HEK293 (cell line): Measurements from ENCODE around the gene CACNA1F.
A peak's percentile ranks its signal among the peaks of the same experiment; 100 is the strongest.

Source experiments
- CTCF ChIA-PET: fragments of 350-600 bp; formaldehyde crosslinking; extraction: SDS; loops from one replicate; lab custom pipeline; 2021; ENCODE audit warnings: antibody characterized with exemption; lab: Yijun Ruan, JAX
- POLR2A ChIA-PET: fragments of 300-600 bp; formaldehyde crosslinking; extraction: SDS; loops from one replicate; lab custom pipeline; 2020; ENCODE audit warnings: antibody characterized with exemption, inconsistent platforms; lab: Yijun Ruan, JAX
- H3K27ac ChIP-seq: fragments of 200-500 bp; sonication (Bioruptor generic); 2 replicates; pipeline ENCODE4 v1.5.1; 2014; ENCODE audit warnings: low read depth, low read length, control low read depth, inconsistent platforms; ENCODE audit errors: extremely low read depth
- H3K36me3 ChIP-seq, 2 experiments: fragments of 200-500 bp in 1 of 2; sonication (Bioruptor generic) in 1 of 2; 1 replicate in 1 of 2; 2 replicates in 1 of 2; pipeline ENCODE4 v1.5.1; 2014 to 2017; ENCODE audit warnings: inconsistent platforms in 2 of 2, low read length in 2 of 2; ENCODE audit not compliant: control insufficient read depth in 2 of 2, insufficient read depth in 1 of 2
- H3K4me1 ChIP-seq: fragments of 200-500 bp; sonication (Bioruptor generic); 2 replicates; pipeline ENCODE4 v1.5.1; 2014; ENCODE audit warnings: mild to moderate bottlenecking, low read length, inconsistent platforms; ENCODE audit not compliant: control insufficient read depth, insufficient read depth
- H3K4me3 ChIP-seq: 2 replicates; pipeline ENCODE4 v1.5.1; 2011; ENCODE audit warnings: low read depth, mild to moderate bottlenecking, control low read depth, low read length, moderate library complexity
- H3K9me3 ChIP-seq: fragments of 200-500 bp; sonication (Bioruptor generic); 2 replicates; pipeline ENCODE4 v1.5.1; 2014; ENCODE audit warnings: low read depth, low read length, inconsistent platforms; ENCODE audit not compliant: control insufficient read depth, insufficient read depth
- ATF2 ChIP-seq: fragments of 450-650 bp; formaldehyde crosslinking; IDR thresholded peaks from 2 replicates; pipeline ENCODE4 v1.5.1; 2016; ENCODE audit warnings: missing biosample characterization, missing genetic modification characterization, low read depth
- ELK4 ChIP-seq: IDR thresholded peaks from 2 replicates; pipeline ENCODE4 v1.6.1; 2011; ENCODE audit warnings: mild to moderate bottlenecking, low read depth, low read length, borderline replicate concordance
- GLIS1 ChIP-seq: fragments of 450-650 bp; formaldehyde crosslinking; IDR thresholded peaks from 2 replicates; pipeline ENCODE4 v1.5.1; 2016; ENCODE audit warnings: missing biosample characterization, missing genetic modification characterization
- GLIS2 ChIP-seq: fragments of 450-650 bp; formaldehyde crosslinking; IDR thresholded peaks from 2 replicates; pipeline ENCODE4 v1.5.1; 2016; ENCODE audit warnings: missing biosample characterization, missing genetic modification characterization
- HIC1 ChIP-seq: fragments of 450-650 bp; formaldehyde crosslinking; IDR thresholded peaks from 2 replicates; pipeline ENCODE4 v1.5.1; 2016; ENCODE audit warnings: missing biosample characterization, missing genetic modification characterization
- KLF10 ChIP-seq: fragments of 450-650 bp; IDR thresholded peaks from 2 replicates; pipeline ENCODE4 v1.5.1; 2018; ENCODE audit warnings: missing biosample characterization, mild to moderate bottlenecking, missing genetic modification characterization
- PRDM1 ChIP-seq: fragments of 450-650 bp; formaldehyde crosslinking; IDR thresholded peaks from 2 replicates; pipeline ENCODE4; 2016; ENCODE audit warnings: missing biosample characterization, missing genetic modification characterization
- PRDM10 ChIP-seq: fragments of 450-650 bp; formaldehyde crosslinking; IDR thresholded peaks from 2 replicates; pipeline ENCODE4 v1.5.1; 2016; ENCODE audit warnings: missing biosample characterization, missing genetic modification characterization
- PRDM4 ChIP-seq: fragments of 450-650 bp; formaldehyde crosslinking; IDR thresholded peaks from 2 replicates; pipeline ENCODE4 v1.5.1; 2017; ENCODE audit warnings: missing biosample characterization, missing genetic modification characterization
- SP2 ChIP-seq: fragments of 450-650 bp; formaldehyde crosslinking; IDR thresholded peaks from 2 replicates; pipeline ENCODE4 v1.5.1; 2016; ENCODE audit warnings: missing biosample characterization, missing genetic modification characterization
- SP7 ChIP-seq: fragments of 450-650 bp; formaldehyde crosslinking; IDR thresholded peaks from 2 replicates; pipeline ENCODE4 v1.5.1; 2016; ENCODE audit warnings: missing biosample characterization, missing genetic modification characterization
- ZBTB21 ChIP-seq: fragments of 450-650 bp; formaldehyde crosslinking; IDR thresholded peaks from 2 replicates; pipeline ENCODE4 v1.5.1; 2017; ENCODE audit warnings: missing biosample characterization, missing genetic modification characterization
- ZFHX2 ChIP-seq: fragments of 450-650 bp; formaldehyde crosslinking; conservative IDR thresholded peaks from 2 replicates; pipeline ENCODE4 v1.5.1; 2016; ENCODE audit warnings: missing biosample characterization, missing genetic modification characterization
- ZIC2 ChIP-seq: fragments of 450-650 bp; formaldehyde crosslinking; IDR thresholded peaks from 2 replicates; pipeline ENCODE4 v1.5.1; 2016; ENCODE audit warnings: missing biosample characterization, missing genetic modification characterization
- ZNF157 ChIP-seq: fragments of 450-650 bp; formaldehyde crosslinking; IDR thresholded peaks from 2 replicates; pipeline ENCODE4 v1.5.1; 2016; ENCODE audit warnings: missing biosample characterization, missing genetic modification characterization
- ZNF175 ChIP-seq: fragments of 450-650 bp; formaldehyde crosslinking; IDR thresholded peaks from 2 replicates; pipeline ENCODE4 v1.5.1; 2016; ENCODE audit warnings: missing biosample characterization, missing genetic modification characterization
- ZNF2 ChIP-seq: fragments of 450-650 bp; formaldehyde crosslinking; IDR thresholded peaks from 2 replicates; pipeline ENCODE4 v1.5.1; 2016; ENCODE audit warnings: missing biosample characterization, missing genetic modification characterization
- ZNF324 ChIP-seq: fragments of 450-650 bp; formaldehyde crosslinking; IDR thresholded peaks from 2 replicates; pipeline ENCODE4 v1.5.1; 2016; ENCODE audit warnings: missing biosample characterization, missing genetic modification characterization
- ZNF548 ChIP-seq: fragments of 450-650 bp; formaldehyde crosslinking; IDR thresholded peaks from 2 replicates; pipeline ENCODE4 v1.5.1; 2016; ENCODE audit warnings: missing biosample characterization, missing genetic modification characterization

CACNA1F gene

GRCh38 chrX:49198540-49199314 is 34.4 kb downstream of the CACNA1F start:
- ChIA-PET CTCF (no interaction called here), POLR2A (interaction anchor here (1.0 kb wide), 1 partner anchor 8 kb away, joined by 4 read pairs; no protein-coding TSS in a partner anchor)
- Histone ChIP-seq H3K36me3 (no peaks in the 10 kb centered on the region), H3K4me1 (no peaks in the 10 kb centered on the region), H3K4me3 (no peak overlapping the region), H3K27ac (no peak overlapping the region), H3K9me3 (no peaks in the 10 kb centered on the region)
- TF ChIP-seq SP7 (tag by site-specific recombination) (0 out of 2 replicates have a peak, but pooled peaks have one; percentile 30), ZIC2 (tag by site-specific recombination) (peak; percentile 38; the same call in 1 of the 2 replicates), ZFHX2 (tag by site-specific recombination) (peak; percentile 48), ATF2 (tag by site-specific recombination) (no peak), GLIS1 (tag by site-specific recombination) (no peak), ZNF2 (tag by site-specific recombination) (no peak), ZNF324 (tag by site-specific recombination) (no peak), HIC1 (tag by site-specific recombination) (0 out of 2 replicates have a peak, but pooled peaks have one; percentile 9), KLF10 (tag by site-specific recombination) (no peak), GLIS2 (peak; percentile 25; the same call in 1 of the 2 replicates), ZBTB21 (tag by site-specific recombination) (peak; percentile 37; the same call in 1 of the 2 replicates), PRDM1 (peak; percentile 72; the same call in 1 of the 2 replicates)

GRCh38 chrX:49197543-49198087 is 35.5 kb downstream of the CACNA1F start:
- TF ChIP-seq PRDM10 (no peak), ELK4 (no peak), ZNF175 (tag by site-specific recombination) (no peak), SP2 (tag by site-specific recombination) (no peak), ZNF548 (no peak), ZNF157 (tag by site-specific recombination) (no peak), PRDM4 (tag by site-specific recombination) (no peak)
- no peaks in the 10 kb centered on the region for H3K4me1 ChIP-seq
- no peak overlapping the region for H3K4me3 ChIP-seq
- ChIA-PET POLR2A (no interaction called here), CTCF (interaction anchor here (0.6 to 0.7 kb wide), 2 partner anchors 20 to 1027 kb away, joined by 3 read pairs; no protein-coding TSS in a partner anchor)
- H3K27ac ChIP-seq = no peak overlapping the region
- H3K9me3 ChIP-seq = no peaks in the 10 kb centered on the region
- H3K36me3 ChIP-seq = no peaks in the 10 kb centered on the region
